ENCODE measurements around the gene BAZ2A.

The BAZ2A gene

DNA sequence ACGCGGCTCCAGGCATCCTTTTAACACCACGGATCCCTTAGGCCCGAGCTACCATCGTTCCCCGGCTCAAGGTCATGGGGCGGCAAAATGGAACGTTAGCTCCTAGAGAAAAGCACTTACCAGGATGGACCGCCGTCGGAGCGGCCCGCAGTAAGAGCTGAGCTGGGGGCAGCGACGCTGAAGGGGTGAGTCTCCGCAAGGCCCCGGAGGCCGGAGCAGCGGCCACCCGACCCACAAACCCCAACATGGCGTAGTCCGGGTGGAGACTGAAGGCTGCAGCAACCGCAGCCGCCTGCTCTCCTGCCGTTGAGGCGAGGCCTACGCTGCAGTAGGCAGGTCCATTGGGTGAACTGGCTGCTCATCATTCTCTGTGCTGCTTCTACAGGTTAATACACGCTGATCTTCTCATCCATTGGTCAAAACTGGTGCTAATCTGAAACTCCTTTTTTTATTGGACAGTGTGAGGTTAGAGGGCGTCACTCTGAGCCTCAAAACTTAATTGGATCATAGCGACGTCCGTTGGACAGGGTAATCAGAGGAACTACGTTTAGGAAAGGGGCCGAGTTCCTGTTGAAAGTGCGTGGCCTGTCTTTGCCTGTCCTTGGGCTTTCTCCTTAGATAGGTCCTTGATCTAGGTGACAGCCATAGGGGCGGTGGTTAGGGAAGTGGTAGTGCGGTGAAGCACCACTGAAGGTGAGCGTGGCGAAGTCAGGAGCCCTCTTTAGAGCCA is 15.8 kb upstream of the BAZ2A start, which contains the start of gene ATP5F1B:
ATP5F1B (minus strand) TSS at position 268 of the 730 bp plus-strand sequence; CDS start at position 247, 21 bp downstream.
- H3K9me3 Mint-ChIP-seq, result no peaks in the 10 kb centered on the region
- no peak for TF ChIP-seq CTCF (IDR thresholded peaks at IDR 0.05; ENCODE audit: unreplicated experiment in 3 of 3)
- peaks cover 18% of the 10 kb centered on the region for H3K4me1 Mint-ChIP-seq
- H3K27ac Mint-ChIP-seq, result peak within 1 kb of the TSS; percentile 90 to 98 (median 98)
- no peaks in the 10 kb centered on the region for H3K27me3 Mint-ChIP-seq (ENCODE audit: low read depth)
- H3K36me3 Mint-ChIP-seq (ENCODE audit: low read depth), result peaks cover 41% of the 10 kb centered on the region
- H3K4me3 Mint-ChIP-seq, result peak within 1 kb of the TSS; percentile 83 to 100 (median 99)

DNA sequence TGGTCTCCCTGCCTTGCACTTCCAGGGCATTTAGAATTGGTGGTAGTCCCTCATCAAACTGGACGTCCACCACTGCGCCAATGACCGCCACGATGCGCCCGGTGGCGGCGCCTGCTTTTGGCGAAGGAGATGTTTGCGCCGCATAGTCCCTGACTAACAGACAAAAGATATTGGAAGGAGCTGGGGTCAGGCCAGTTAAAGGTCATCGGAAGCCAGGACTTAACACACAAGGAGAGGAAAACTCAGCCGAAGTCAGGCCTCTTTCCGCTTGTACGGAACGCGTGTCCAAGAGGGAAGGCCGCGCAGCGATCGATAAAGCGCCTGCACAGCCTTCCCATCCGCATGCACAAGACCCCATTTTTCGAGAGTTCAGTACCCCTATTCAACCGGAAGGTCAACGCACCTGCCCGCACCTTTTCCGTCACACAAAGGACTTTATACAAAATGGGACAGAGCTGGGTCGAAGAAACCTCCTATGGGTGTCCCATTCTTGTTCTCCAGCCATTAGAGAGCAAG is 15.1 kb upstream of the BAZ2A start:
- Mint-ChIP-seq H3K4me1 (peaks cover 18% of the 10 kb centered on the region), H3K4me3 (peak overlapping the region; percentile 83 to 100 (median 99)), H3K9me3 (no peaks in the 10 kb centered on the region), H3K27me3 (ENCODE audit: low read depth) (no peaks in the 10 kb centered on the region), H3K27ac (peak overlapping the region; percentile 90 to 98 (median 98)), H3K36me3 (ENCODE audit: low read depth) (peaks cover 46% of the 10 kb centered on the region)
- no peak for TF ChIP-seq CTCF (IDR thresholded peaks at IDR 0.05; ENCODE audit: unreplicated experiment in 3 of 3)

DNA sequence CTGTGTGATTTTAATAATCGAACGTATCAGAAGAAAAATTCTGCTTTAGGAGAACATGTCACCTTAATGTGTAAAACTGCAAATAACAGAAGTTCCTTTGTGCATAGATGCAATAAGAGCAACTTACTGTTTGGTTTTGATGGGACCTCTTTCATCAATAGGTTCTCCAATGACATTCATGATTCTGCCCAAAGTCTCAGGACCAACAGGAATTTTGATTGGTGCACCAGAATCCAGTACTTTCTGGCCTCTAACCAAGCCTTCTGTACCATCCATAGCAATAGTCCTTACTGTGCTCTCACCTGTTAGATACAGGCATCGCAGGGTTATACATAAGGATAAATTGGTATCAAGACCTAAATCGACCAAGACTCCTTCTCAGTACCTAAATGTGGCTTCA is 14.5 kb upstream of the BAZ2A start:
- no peaks in the 10 kb centered on the region for H3K27me3 Mint-ChIP-seq (ENCODE audit: low read depth)
- no peak for TF ChIP-seq CTCF (IDR thresholded peaks at IDR 0.05; ENCODE audit: unreplicated experiment in 3 of 3)
- peaks cover 52% of the 10 kb centered on the region for H3K36me3 Mint-ChIP-seq (ENCODE audit: low read depth)
- H3K9me3 Mint-ChIP-seq, result no peaks in the 10 kb centered on the region
- H3K4me3 Mint-ChIP-seq, result peak overlapping the region; percentile 83 to 100 (median 99)
- peaks cover 18% of the 10 kb centered on the region for H3K4me1 Mint-ChIP-seq
- peak overlapping the region; percentile 90 to 98 (median 98) for H3K27ac Mint-ChIP-seq

- H3K27ac Mint-ChIP-seq, result no peak overlapping the region
- peaks cover 76% of the 10 kb centered on the region for H3K36me3 Mint-ChIP-seq (ENCODE audit: low read depth)
- no peak overlapping the region for H3K4me3 Mint-ChIP-seq
- H3K9me3 Mint-ChIP-seq, result no peaks in the 10 kb centered on the region
- no peaks in the 10 kb centered on the region for H3K27me3 Mint-ChIP-seq (ENCODE audit: low read depth)
- peaks cover 35% of the 10 kb centered on the region for H3K4me1 Mint-ChIP-seq
- no peak for TF ChIP-seq CTCF (IDR thresholded peaks at IDR 0.05; ENCODE audit: unreplicated experiment in 3 of 3)
Measured at GRCh38 chr12:56641219-56641618, 11.1 kb upstream of the BAZ2A start.

- Mint-ChIP-seq H3K4me3 (no peak overlapping the region), H3K27ac (peak overlapping the region; percentile 95 to 98 (median 98)), H3K9me3 (no peaks in the 10 kb centered on the region), H3K27me3 (ENCODE audit: low read depth) (no peaks in the 10 kb centered on the region), H3K36me3 (ENCODE audit: low read depth) (peaks cover 51% of the 10 kb centered on the region), H3K4me1 (peaks cover 49% of the 10 kb centered on the region)
- TF ChIP-seq CTCF (IDR thresholded peaks at IDR 0.05; ENCODE audit: unreplicated experiment in 3 of 3), result no peak
Measured at GRCh38 chr12:56637621-56638020, 7.5 kb upstream of the BAZ2A start.

Data from nephron (organoid).